Erythroblast (primary cell): ENCODE measurements around the gene DIP2A.

Experiments
- GATA1 ChIP-seq: IDR thresholded peaks from 2 replicates; pipeline ENCODE4 v1.6.1; 2011; ENCODE audit warnings: low read depth, mild to moderate bottlenecking, control low read depth, low read length, moderate library complexity
- POLR2A ChIP-seq: IDR thresholded peaks from 2 replicates; pipeline ENCODE4 v1.6.1; 2011; ENCODE audit warnings: mild to moderate bottlenecking, low read length

- no peak for TF ChIP-seq POLR2A
- no peak for TF ChIP-seq GATA1
Observed at GRCh38 chr21:46456750-46457149, 1.9 kb upstream of the DIP2A start.
